Brain microvascular endothelial cell (primary cell): ENCODE results near the gene GPR21.

Experiments
- DNase-seq: peaks from one replicate; pipeline ENCODE4 v3.0.0-alpha.2; 2020
- H3K27ac ChIP-seq: fragments of 250-450 bp; sonication (Bioruptor Pico); 2 replicates; pipeline ENCODE4 v1.5.1; 2020; ENCODE audit warnings: mild to moderate bottlenecking, moderate library complexity
- H3K27me3 ChIP-seq: fragments of 250-450 bp; sonication (Bioruptor Pico); replicated peaks from 2 replicates; pipeline ENCODE4 v1.5.1; 2020; ENCODE audit warnings: mild to moderate bottlenecking
- H3K36me3 ChIP-seq: fragments of 250-450 bp; sonication (Bioruptor Pico); replicated peaks from 2 replicates; pipeline ENCODE4 v1.5.1; 2020; ENCODE audit warnings: mild to moderate bottlenecking
- H3K4me3 ChIP-seq: 2 replicates; pipeline ENCODE4 v1.5.1; 2011; ENCODE audit warnings: low read depth, mild to moderate bottlenecking, control low read depth, low read length, moderate library complexity
- in situ Hi-C: cut with HindIII; loops from 2 replicates; pipeline ENCODE4 v1.10.0; 2017; ENCODE audit warnings: low sequenced_read_pairs, low pct_ligation_motif_present
- TF ChIP-seq, protein P1 (sequence below): IDR thresholded peaks from 2 replicates; pipeline ENCODE4 v1.5.1; 2011; ENCODE audit warnings: low read depth, mild to moderate bottlenecking, moderate library complexity, low read length, control low read depth, inconsistent platforms; ENCODE audit errors: missing control alignments

GPR21 gene

DNA sequence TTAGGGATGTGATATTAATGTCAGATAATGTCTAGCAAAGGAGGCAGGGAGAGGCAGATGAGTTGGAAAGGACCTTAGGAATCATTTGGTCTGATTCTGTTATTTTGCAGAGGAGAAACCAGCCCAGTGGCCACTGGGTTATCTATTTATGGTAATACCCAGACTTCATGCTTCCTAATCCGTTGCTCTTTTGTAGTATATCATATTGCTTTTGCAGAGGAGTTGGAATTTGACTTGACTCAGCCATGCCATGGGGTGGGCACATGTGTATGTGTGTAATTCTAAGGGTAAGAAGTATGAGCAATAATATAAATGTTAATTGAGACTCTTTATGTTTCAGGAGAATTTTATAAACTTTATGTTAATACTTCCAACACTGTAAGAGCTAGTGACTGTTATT, 7.3 kb downstream of the GPR21 start:
- TF ChIP-seq, protein P1, sequence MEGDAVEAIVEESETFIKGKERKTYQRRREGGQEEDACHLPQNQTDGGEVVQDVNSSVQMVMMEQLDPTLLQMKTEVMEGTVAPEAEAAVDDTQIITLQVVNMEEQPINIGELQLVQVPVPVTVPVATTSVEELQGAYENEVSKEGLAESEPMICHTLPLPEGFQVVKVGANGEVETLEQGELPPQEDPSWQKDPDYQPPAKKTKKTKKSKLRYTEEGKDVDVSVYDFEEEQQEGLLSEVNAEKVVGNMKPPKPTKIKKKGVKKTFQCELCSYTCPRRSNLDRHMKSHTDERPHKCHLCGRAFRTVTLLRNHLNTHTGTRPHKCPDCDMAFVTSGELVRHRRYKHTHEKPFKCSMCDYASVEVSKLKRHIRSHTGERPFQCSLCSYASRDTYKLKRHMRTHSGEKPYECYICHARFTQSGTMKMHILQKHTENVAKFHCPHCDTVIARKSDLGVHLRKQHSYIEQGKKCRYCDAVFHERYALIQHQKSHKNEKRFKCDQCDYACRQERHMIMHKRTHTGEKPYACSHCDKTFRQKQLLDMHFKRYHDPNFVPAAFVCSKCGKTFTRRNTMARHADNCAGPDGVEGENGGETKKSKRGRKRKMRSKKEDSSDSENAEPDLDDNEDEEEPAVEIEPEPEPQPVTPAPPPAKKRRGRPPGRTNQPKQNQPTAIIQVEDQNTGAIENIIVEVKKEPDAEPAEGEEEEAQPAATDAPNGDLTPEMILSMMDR: no peak

DNA sequence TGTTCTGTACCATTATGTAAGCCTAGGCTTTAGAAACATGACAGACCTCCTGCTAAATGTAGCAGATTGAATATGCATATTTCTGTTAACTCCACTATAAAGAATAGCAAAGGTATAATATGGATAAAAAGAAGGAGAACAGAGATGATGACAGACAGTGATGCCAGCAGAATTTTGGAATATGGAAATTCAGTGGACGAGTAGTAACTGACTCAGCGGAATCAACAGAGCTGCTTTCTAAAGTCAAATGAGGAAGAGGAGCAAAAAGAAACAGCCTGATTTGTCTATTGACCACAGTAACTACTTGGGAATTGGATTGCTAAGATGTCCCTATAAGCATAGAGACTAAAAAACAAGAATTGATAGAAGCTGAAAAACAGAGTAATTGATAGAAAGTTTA, 8.0 kb downstream of the GPR21 start:
- TF ChIP-seq, protein P1: no peak
- no peaks in the 10 kb centered on the region for H3K36me3 ChIP-seq
- no peak overlapping the region for H3K27ac ChIP-seq
- in situ Hi-C loops: no loop called here
- no peak overlapping the region for H3K4me3 ChIP-seq
- DNase-seq: no peak
- no peaks in the 10 kb centered on the region for H3K27me3 ChIP-seq

More for the DNA sequence above, 7.3 kb downstream of the GPR21 start:
- in situ Hi-C loops: no loop called here
- Histone ChIP-seq H3K4me3 (no peak overlapping the region), H3K27me3 (no peaks in the 10 kb centered on the region), H3K36me3 (no peaks in the 10 kb centered on the region), H3K27ac (no peak overlapping the region)
- DNase-seq: no peak

DNA sequence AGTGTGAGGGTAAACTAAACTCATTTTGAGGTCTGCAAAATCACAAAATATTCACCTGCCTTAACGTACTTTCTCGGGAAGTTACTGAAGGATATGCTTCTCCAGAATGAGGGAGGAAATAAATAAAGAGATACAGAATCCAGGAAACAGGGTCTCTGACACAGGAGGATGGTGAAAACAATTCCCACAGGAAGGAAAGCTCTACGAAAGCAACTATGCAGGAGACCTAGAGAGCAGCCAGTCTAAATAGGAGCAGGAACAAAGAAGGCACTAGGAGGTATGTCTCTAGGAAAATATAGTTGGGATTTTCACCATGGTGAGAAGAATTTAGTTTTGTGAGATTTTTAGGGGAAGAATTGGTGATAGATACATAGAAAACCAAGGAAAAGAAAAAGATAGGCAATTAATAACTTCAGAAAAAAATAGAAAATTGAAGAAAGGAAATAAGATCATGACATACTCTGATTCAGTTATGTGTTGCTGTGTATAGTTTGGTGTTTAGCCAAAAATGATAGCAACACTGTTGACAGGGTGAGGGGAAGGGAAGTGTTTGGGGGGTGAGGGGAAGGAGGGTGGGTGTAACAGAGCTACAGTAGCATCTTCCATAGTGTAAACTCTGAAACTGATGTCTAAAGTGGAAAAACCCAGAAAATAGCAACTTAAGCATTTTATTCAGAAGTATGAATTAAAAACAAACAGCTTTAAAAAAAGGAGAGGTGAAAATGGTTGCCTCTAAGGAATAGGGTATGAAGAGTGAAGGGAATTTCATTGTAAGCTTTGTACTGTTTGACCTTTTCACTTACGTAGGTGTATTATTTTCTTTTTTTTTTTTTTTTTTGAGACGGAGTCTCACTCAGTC, 9.8 kb downstream of the GPR21 start:
- no peak overlapping the region for H3K4me3 ChIP-seq
- no peak overlapping the region for H3K27ac ChIP-seq
- DNase-seq: no peak
- no peaks in the 10 kb centered on the region for H3K27me3 ChIP-seq
- TF ChIP-seq, protein P1: no peak
- in situ Hi-C loops: no loop called here
- H3K36me3 ChIP-seq: no peaks in the 10 kb centered on the region

DNA sequence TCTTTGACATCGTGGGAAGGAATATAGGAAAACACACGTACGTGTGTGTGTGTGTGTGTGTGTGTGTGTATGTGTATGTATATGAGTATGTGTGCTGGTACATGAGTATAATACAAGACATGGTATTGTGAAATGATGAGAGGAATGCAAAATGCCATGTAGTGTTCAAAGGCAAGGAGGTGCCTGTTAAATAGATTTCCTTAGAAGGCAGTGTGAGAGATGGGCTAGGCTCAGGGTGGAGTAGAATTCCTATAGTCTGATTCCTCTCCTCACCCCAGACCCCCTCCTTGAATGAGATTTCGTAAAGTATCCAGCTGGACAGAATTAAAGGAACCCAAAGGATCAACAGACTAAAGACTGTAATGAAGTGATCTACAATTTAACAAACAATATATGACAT, 11.1 kb downstream of the GPR21 start:
- in situ Hi-C loops: no loop called here

DNA sequence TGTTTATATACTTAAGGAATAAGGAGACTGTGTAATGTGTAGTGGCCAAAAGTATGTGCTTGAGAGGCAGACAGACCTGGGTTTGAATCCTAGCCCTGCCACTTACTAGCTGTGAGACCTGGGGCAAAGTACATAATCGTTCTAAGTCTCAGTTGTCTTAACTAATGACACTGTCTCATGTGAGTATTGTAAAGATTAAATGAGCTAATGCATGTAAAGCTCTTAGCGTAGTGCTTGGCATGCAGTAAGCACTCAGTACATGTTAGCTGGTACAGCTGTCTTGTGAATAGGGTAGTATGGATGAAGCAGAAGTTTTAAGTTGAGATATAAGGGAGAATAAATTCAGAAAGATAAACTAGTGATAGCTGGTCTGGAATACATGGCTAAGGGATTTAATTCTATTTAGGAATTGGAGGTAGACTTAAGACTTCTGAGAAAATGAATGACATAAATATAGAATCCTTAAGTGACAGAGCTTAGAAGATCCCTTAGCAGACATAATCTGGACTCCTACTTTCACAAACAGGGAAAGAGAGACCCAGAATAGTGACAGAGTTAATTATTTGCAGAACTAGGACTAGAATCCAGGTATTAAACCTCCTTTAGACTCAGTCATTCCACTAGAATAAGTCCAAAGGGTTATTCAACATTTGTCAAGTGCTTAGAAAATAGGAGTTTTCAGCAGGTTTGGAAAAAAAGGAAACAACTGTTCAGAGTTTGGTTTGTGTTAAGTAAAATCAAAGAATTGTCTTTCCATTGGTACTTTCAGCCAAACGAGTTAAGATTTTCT, 13.1 kb downstream of the GPR21 start:
- H3K4me3 ChIP-seq: no peak overlapping the region
- no peak overlapping the region for H3K27ac ChIP-seq
- TF ChIP-seq, protein P1: no peak
- no peaks in the 10 kb centered on the region for H3K27me3 ChIP-seq
- no peaks in the 10 kb centered on the region for H3K36me3 ChIP-seq
- DNase-seq: no peak
- in situ Hi-C loops: no loop called here

More for the DNA sequence above, 11.1 kb downstream of the GPR21 start:
- no peaks in the 10 kb centered on the region for H3K27me3 ChIP-seq
- TF ChIP-seq, protein P1: no peak
- H3K4me3 ChIP-seq: no peak overlapping the region
- H3K36me3 ChIP-seq: no peaks in the 10 kb centered on the region
- peak; percentile 25 for DNase-seq
- no peak overlapping the region for H3K27ac ChIP-seq
